Esophagus muscularis mucosa (tissue), 4 donors: Measurements from ENCODE around the gene KNG1. TPM values are rescaled to one million over a fixed set of nuclear protein-coding genes. Genes with fewer than 3 reads are reported as not detected.
A peak's percentile ranks its signal among the peaks of the same experiment; 100 is the strongest.

Experiments
- DNase-seq: peaks from one replicate; pipeline ENCODE4 v3.0.0-alpha.2; 2017; ENCODE audit errors: extremely low spot score
- H3K27ac ChIP-seq, 4 donors: fragments of 200-600 bp; sonication (generic); replicated peaks in 1 of 4; 1 replicate in 3 of 4; 2 replicates in 1 of 4; pipeline ENCODE4 v1.5.1; 2016 to 2019; ENCODE audit warnings: mild to moderate bottlenecking in 1 of 4
- H3K27me3 ChIP-seq, 4 donors: fragments of 200-600 bp; sonication (generic); one replicate each; pipeline versions ENCODE4 v1.5.1 to v1.6.0; 2016 to 2019
- H3K36me3 ChIP-seq, 4 donors: fragments of 200-600 bp; sonication (generic); one replicate each; pipeline ENCODE4 v1.5.1; 2016 to 2019
- H3K4me1 ChIP-seq, 4 donors: fragments of 200-600 bp; sonication (generic); one replicate each; pipeline ENCODE4 v1.5.1; 2016 to 2019
- H3K4me3 ChIP-seq, 4 donors: fragments of 200-600 bp; sonication (generic); 1 replicate in 2 of 4; 2 replicates in 2 of 4; pipeline ENCODE4 v1.5.1; 2016 to 2019; ENCODE audit warnings: mild to moderate bottlenecking in 4 of 4, moderate library complexity in 1 of 4
- H3K9me3 ChIP-seq, 4 donors: fragments of 200-600 bp; sonication (generic); 1 replicate in 3 of 4; 2 replicates in 1 of 4; pipeline ENCODE4 v1.5.1; 2016 to 2019
- EP300 ChIP-seq: sonication (generic); formaldehyde crosslinking; IDR thresholded peaks from one replicate; pipeline ENCODE4 v1.6.1; 2017; ENCODE audit warnings: antibody characterized with exemption
- POLR2A ChIP-seq: fragments of 450-650 bp; IDR thresholded peaks from one replicate; pipeline ENCODE4 v1.6.1; 2017; ENCODE audit warnings: antibody characterized with exemption, moderate library complexity, mild to moderate bottlenecking, low read depth
- POLR2AphosphoS5 ChIP-seq, 2 donors: sonication (generic); formaldehyde crosslinking; IDR thresholded peaks; one replicate each; pipeline ENCODE4 v1.6.1; 2017; ENCODE audit warnings: antibody characterized with exemption in 2 of 2
- WGBS: methylation state at CpG from one replicate; pipeline ENCODE4 v1.1.5; 2018; 5-methylcytosine and 5-hydroxymethylcytosine counted together
- intact Hi-C: fragments of 100-400 bp; cut with DNase I; formaldehyde crosslinking; loops from one replicate; pipeline ENCODE4 v1.15.1; 2023
- total RNA-seq, 4 donors: library from RNA; depleted of rRNA; stranded (reverse); fragments of >200 nt; gene quantifications; one replicate each; pipeline versions ENCODE4 v1.1.0 to v1.2.1, GENCODE V29; 2016
- TF ChIP-seq, protein P1 (sequence below), 3 experiments: fragments of 200-600 bp in 2 of 3; fragments of 450-650 bp in 1 of 3; sonication (generic) in 2 of 3; IDR thresholded peaks; one replicate each; pipeline ENCODE4 v1.5.1; 2017 to 2019; ENCODE audit warnings: antibody characterized with exemption in 3 of 3, mild to moderate bottlenecking in 2 of 3, moderate library complexity in 1 of 3

Gene KNG1
- total RNA-seq, 4 donors from 2014 or later = not detected

DNA sequence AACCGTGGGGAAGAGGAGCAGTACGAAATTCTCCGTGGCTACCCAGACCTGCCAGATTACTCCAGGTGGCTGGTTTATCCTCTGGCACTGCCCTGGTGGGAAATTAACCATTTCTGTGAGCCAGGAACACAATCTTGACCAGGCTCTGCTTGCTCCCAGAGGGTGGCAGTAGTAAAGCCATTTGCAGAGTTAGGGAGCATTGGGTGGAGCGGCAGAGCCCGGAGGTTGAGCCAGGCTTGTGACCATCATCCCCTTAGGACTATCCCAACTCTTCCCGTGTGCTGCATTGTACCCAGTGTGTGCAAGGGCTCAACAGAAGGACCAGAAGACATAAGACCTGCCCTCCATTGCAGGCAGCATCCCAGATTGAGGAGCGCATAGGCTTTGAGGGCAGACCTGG is 5.3 kb downstream of the KNG1 start:
- TF ChIP-seq POLR2AphosphoS5 (IDR thresholded peaks at IDR 0.05) (no peak), EP300 (no peak), POLR2A (no peak)
- TF ChIP-seq, protein P1, sequence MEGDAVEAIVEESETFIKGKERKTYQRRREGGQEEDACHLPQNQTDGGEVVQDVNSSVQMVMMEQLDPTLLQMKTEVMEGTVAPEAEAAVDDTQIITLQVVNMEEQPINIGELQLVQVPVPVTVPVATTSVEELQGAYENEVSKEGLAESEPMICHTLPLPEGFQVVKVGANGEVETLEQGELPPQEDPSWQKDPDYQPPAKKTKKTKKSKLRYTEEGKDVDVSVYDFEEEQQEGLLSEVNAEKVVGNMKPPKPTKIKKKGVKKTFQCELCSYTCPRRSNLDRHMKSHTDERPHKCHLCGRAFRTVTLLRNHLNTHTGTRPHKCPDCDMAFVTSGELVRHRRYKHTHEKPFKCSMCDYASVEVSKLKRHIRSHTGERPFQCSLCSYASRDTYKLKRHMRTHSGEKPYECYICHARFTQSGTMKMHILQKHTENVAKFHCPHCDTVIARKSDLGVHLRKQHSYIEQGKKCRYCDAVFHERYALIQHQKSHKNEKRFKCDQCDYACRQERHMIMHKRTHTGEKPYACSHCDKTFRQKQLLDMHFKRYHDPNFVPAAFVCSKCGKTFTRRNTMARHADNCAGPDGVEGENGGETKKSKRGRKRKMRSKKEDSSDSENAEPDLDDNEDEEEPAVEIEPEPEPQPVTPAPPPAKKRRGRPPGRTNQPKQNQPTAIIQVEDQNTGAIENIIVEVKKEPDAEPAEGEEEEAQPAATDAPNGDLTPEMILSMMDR (IDR thresholded peaks at IDR 0.05) = no peak
- Histone ChIP-seq H3K27ac (no peak overlapping the region), H3K27me3 (no peaks in the 10 kb centered on the region), H3K36me3 (no peaks in the 10 kb centered on the region), H3K9me3 (no peaks in the 10 kb centered on the region), H3K4me3 (no peak overlapping the region), H3K4me1 (no peaks in the 10 kb centered on the region)
- DNase-seq = peak; percentile 55
- intact Hi-C loops = no loop called here
- WGBS = 50% methylated on average over 6 of the region's 7 CpGs

GRCh38 chr3:186724911-186725310 is 7.8 kb downstream of the KNG1 start:
- no peak for TF ChIP-seq POLR2AphosphoS5 (IDR thresholded peaks at IDR 0.05)
- TF ChIP-seq, protein P1 (IDR thresholded peaks at IDR 0.05) = no peak
- TF ChIP-seq POLR2A = no peak
- TF ChIP-seq EP300 = no peak
- 86% methylated on average over 12 of the region's 12 CpGs for WGBS

GRCh38 chr3:186732169-186732766 is 15.1 kb downstream of the KNG1 start:
- Histone ChIP-seq H3K36me3 (no peaks in the 10 kb centered on the region), H3K27me3 (no peaks in the 10 kb centered on the region), H3K4me1 (no peaks in the 10 kb centered on the region), H3K4me3 (no peak overlapping the region), H3K9me3 (no peaks in the 10 kb centered on the region), H3K27ac (no peak overlapping the region)
- no peak for DNase-seq
- intact Hi-C loops = no loop called here
- TF ChIP-seq, protein P1 (IDR thresholded peaks at IDR 0.05) = no peak
- TF ChIP-seq EP300 = no peak
- TF ChIP-seq POLR2A = no peak
- TF ChIP-seq POLR2AphosphoS5 (IDR thresholded peaks at IDR 0.05) = no peak
- 92% methylated on average over 4 of the region's 4 CpGs for WGBS

More at GRCh38 chr3:186724911-186725310, 7.8 kb downstream of the KNG1 start:
- Histone ChIP-seq H3K4me3 (no peak overlapping the region), H3K4me1 (no peaks in the 10 kb centered on the region), H3K27me3 (no peaks in the 10 kb centered on the region), H3K36me3 (no peaks in the 10 kb centered on the region), H3K27ac (no peak overlapping the region), H3K9me3 (no peaks in the 10 kb centered on the region)
- intact Hi-C loops = no loop called here
- DNase-seq = no peak

- Histone ChIP-seq H3K4me3 (no peak overlapping the region), H3K36me3 (no peaks in the 10 kb centered on the region), H3K27ac (no peak overlapping the region), H3K4me1 (no peaks in the 10 kb centered on the region), H3K9me3 (no peaks in the 10 kb centered on the region), H3K27me3 (peaks cover 0 to 3% (median 0%) of the 10 kb centered on the region in 4 donors)
- 81% methylated on average over 7 of the region's 7 CpGs for WGBS
- DNase-seq = no peak
- TF ChIP-seq, protein P1 (IDR thresholded peaks at IDR 0.05) = no peak
- TF ChIP-seq POLR2AphosphoS5 (IDR thresholded peaks at IDR 0.05) (no peak), POLR2A (no peak), EP300 (no peak)
- intact Hi-C loops = no loop called here
These were observed 25.6 kb downstream of the KNG1 start for GRCh38 chr3:186742618-186743380.
